Activated T-cell treated with anti-CD3 and anti-CD28 coated beads, Interleukin-2, amount 50 U/mL, for 72 hours (primary cell): ENCODE measurements around the gene USP13. TPM values are rescaled to one million over a fixed set of nuclear protein-coding genes. Genes with fewer than 3 reads are reported as not detected.
A peak's percentile ranks its signal among the peaks of the same experiment; 100 is the strongest.

ENCODE experiments used
- ATAC-seq, 2 donors: fragments of 150-1000 bp; cut with Tn5 transposase; replicated peaks in 1 of 2; 2 replicates each; pipeline ENCODE4 v1.10.0; 2021; ENCODE audit warnings: moderate library complexity in 2 of 2, mild to moderate bottlenecking in 1 of 2
- DNase-seq, 2 donors: peaks; one replicate each; pipeline ENCODE4 v3.0.0; 2021 to 2022; ENCODE audit warnings: mixed read lengths in 1 of 2
- H3K27ac Mint-ChIP-seq: one replicate; pipeline ENCODE4 v1.8.0; 2022; ENCODE audit warnings: mild to moderate bottlenecking, moderate library complexity, mixed read lengths
- H3K27me3 Mint-ChIP-seq: one replicate; pipeline ENCODE4 v1.8.0; 2022; ENCODE audit warnings: low read depth, mixed read lengths
- H3K36me3 Mint-ChIP-seq, 2 donors: one replicate each; pipeline ENCODE4 v1.8.0; 2022; ENCODE audit warnings: mixed read lengths in 2 of 2, mild to moderate bottlenecking in 1 of 2; ENCODE audit not compliant: insufficient read depth in 2 of 2
- H3K4me1 Mint-ChIP-seq: one replicate; pipeline ENCODE4 v1.8.0; 2022; ENCODE audit warnings: low read depth, mixed read lengths
- H3K4me3 Mint-ChIP-seq, 2 donors: one replicate each; pipeline ENCODE4 v1.8.0; 2022; ENCODE audit warnings: mild to moderate bottlenecking in 2 of 2, mixed read lengths in 2 of 2, moderate library complexity in 2 of 2
- H3K9me3 Mint-ChIP-seq, 2 donors: one replicate each; pipeline ENCODE4 v1.8.0; 2022; ENCODE audit warnings: mixed read lengths in 2 of 2
- total RNA-seq, 2 donors: library from RNA; stranded (reverse); gene quantifications; one replicate each; pipeline ENCODE4 v1.2.3, GENCODE V29; 2022

USP13 gene
- total RNA-seq, 2 donors from 2014 or later, result 8.1 to 12.4 TPM

DNA sequence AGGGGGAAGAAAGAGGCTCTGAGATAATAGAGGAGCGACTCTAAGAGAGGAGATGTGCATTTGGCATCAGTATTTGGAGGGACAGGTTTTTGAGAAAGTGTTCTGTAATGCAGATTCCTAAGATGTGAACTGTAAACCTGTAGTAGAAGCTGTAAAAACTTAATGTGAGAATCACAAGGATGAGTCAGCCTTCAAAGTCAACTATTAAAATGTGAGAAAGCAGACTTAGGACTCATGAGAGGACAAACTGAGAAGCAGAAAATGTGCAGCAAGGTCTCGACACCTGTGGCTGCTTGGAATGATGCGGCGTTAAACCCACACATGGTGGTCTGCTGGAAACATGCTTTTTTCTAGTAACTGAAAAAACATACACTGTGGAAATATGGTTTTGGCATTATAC is 36.0 kb downstream of the USP13 start:
- Mint-ChIP-seq H3K27ac (no peak overlapping the region), H3K4me3 (no peak overlapping the region), H3K36me3 (peaks cover 2% of the 10 kb centered on the region in 2 donors), H3K27me3 (no peaks in the 10 kb centered on the region), H3K9me3 (no peaks in the 10 kb centered on the region), H3K4me1 (no peaks in the 10 kb centered on the region)
- peak; percentile 36 to 56 for ATAC-seq
- DNase-seq, result no peak

DNA sequence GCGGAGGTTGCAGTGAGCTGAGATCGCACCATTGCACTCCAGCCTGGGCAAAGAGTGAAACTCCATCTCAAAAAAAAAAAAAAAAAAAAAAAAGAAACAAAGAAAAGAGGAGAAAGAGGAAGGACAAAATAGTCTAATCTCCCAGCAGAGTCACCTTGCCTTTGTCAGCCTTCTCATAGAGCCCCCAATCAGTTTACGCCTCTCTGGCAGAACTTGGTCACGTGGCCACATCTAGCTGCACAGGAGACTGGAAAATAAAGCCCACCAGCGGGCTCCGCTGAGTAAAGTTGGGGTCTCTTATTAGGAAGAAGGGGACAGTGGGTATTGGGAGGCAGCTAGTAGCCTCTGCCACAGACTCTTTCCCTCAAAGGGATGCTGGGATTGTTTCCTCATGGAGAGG is 41.9 kb downstream of the USP13 start:
- Mint-ChIP-seq H3K27me3 (no peaks in the 10 kb centered on the region), H3K27ac (no peak overlapping the region), H3K9me3 (no peaks in the 10 kb centered on the region), H3K4me1 (peaks cover 4% of the 10 kb centered on the region), H3K4me3 (no peak overlapping the region), H3K36me3 (peaks cover 0 to 2% of the 10 kb centered on the region in 2 donors)
- DNase-seq, result no peak
- ATAC-seq, result no peak

DNA sequence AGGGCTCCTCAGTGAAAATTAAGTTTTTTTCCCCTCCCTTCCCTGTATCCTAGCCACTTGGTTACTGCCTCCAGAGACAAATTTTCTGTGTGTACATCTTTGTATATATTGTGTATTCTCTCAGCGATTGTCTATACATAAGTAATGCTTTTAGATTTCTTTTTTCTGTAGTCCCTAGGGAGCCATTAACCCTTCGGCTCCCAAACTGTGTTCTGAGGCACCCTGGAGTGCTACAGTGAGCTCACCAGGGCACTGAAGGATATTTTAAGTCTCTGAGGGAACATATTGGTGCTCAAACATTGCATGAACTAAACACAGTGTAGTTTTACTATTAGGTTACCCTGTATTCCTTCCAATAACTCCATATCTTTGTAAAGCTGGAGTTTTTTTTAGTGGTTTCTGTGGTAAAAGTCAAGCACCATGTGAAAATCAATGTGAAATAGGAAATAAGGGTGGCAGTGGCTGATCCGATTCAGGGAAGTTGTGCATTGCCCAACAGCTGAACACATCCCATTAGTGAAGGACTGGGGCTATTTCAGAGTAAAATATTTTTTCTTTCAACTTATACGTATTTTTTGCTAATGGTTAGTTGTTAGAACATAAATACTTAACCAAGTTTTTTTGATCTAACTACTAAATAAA is 43.0 kb downstream of the USP13 start:
- Mint-ChIP-seq H3K27ac (no peak overlapping the region), H3K36me3 (peaks cover 0 to 2% of the 10 kb centered on the region in 2 donors), H3K9me3 (no peaks in the 10 kb centered on the region), H3K4me3 (no peak overlapping the region), H3K27me3 (no peaks in the 10 kb centered on the region), H3K4me1 (peaks cover 4% of the 10 kb centered on the region)
- DNase-seq, result no peak
- no peak for ATAC-seq

DNA sequence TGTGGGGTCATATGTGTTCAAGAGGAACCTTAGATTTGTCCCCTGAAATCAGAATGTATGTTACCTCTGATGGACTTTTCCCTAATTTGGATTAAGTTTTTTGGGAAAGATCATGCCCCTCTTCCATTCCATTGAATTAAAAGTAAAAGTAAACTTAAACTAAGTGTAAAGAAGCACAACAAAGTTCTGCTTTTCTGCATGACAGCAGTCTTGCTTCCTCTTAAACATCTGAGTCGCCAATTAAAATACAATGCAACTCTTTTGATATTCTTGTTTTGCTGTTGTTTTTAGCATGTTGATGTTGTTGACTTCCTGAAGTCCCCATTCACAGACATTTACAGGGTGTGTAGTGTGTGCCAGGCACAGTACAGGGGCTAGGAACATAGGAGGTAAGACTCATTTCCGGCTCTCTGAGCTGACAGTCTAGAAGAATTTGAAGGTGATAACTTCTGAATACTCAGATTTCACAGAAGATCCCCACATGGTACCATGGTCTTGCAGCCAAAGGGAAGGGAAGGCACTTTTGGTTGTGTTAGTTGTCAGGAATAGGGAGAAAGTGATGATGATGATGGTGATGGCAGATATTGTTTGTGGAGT is 45.0 kb downstream of the USP13 start:
- Mint-ChIP-seq H3K4me1 (peaks cover 4% of the 10 kb centered on the region), H3K27me3 (no peaks in the 10 kb centered on the region), H3K27ac (no peak overlapping the region), H3K9me3 (no peaks in the 10 kb centered on the region), H3K36me3 (peaks cover 3 to 4% of the 10 kb centered on the region in 2 donors), H3K4me3 (no peak overlapping the region)
- DNase-seq, result no peak
- no peak for ATAC-seq

- ATAC-seq (no peak), DNase-seq (no peak)
- peaks cover 2% of the 10 kb centered on the region for H3K4me1 Mint-ChIP-seq
- H3K27me3 Mint-ChIP-seq, result no peaks in the 10 kb centered on the region
- no peak overlapping the region for H3K27ac Mint-ChIP-seq
- no peak overlapping the region for H3K4me3 Mint-ChIP-seq
- peaks cover 2 to 3% of the 10 kb centered on the region in 2 donors for H3K36me3 Mint-ChIP-seq
- H3K9me3 Mint-ChIP-seq, result no peaks in the 10 kb centered on the region
Measured at GRCh38 chr3:179700716-179701115, 47.9 kb downstream of the USP13 start.

- no peaks in the 10 kb centered on the region for H3K9me3 Mint-ChIP-seq
- no peak for ATAC-seq
- no peak overlapping the region for H3K27ac Mint-ChIP-seq
- no peaks in the 10 kb centered on the region for H3K4me1 Mint-ChIP-seq
- peaks cover 2 to 3% of the 10 kb centered on the region in 2 donors for H3K36me3 Mint-ChIP-seq
- no peak overlapping the region for H3K4me3 Mint-ChIP-seq
- H3K27me3 Mint-ChIP-seq, result no peaks in the 10 kb centered on the region
- DNase-seq, result no peak
Measured at GRCh38 chr3:179701176-179701827, 48.5 kb downstream of the USP13 start.

GRCh38 chr3:179702271-179702947 is 49.6 kb downstream of the USP13 start:
- no peak for DNase-seq
- H3K4me3 Mint-ChIP-seq, result no peak overlapping the region
- H3K36me3 Mint-ChIP-seq, result peaks cover 2 to 3% of the 10 kb centered on the region in 2 donors
- ATAC-seq, result no peak
- H3K27ac Mint-ChIP-seq, result peak overlapping the region; percentile 93
- H3K4me1 Mint-ChIP-seq, result no peaks in the 10 kb centered on the region
- H3K27me3 Mint-ChIP-seq, result no peaks in the 10 kb centered on the region
- no peaks in the 10 kb centered on the region for H3K9me3 Mint-ChIP-seq

- Mint-ChIP-seq H3K4me3 (no peak overlapping the region), H3K9me3 (no peaks in the 10 kb centered on the region), H3K27me3 (no peaks in the 10 kb centered on the region), H3K4me1 (no peaks in the 10 kb centered on the region), H3K36me3 (peaks cover 3 to 7% of the 10 kb centered on the region in 2 donors), H3K27ac (no peak overlapping the region)
- ATAC-seq, result no peak
- no peak for DNase-seq
Measured at GRCh38 chr3:179703816-179704215, 51.0 kb downstream of the USP13 start.

GRCh38 chr3:179706233-179706632 is 53.4 kb downstream of the USP13 start:
- H3K4me1 Mint-ChIP-seq, result no peaks in the 10 kb centered on the region
- H3K27me3 Mint-ChIP-seq, result no peaks in the 10 kb centered on the region
- DNase-seq, result no peak
- ATAC-seq, result no peak
- H3K27ac Mint-ChIP-seq, result no peak overlapping the region
- peaks cover 3 to 7% of the 10 kb centered on the region in 2 donors for H3K36me3 Mint-ChIP-seq
- H3K9me3 Mint-ChIP-seq, result no peaks in the 10 kb centered on the region
- H3K4me3 Mint-ChIP-seq, result no peak overlapping the region

DNA sequence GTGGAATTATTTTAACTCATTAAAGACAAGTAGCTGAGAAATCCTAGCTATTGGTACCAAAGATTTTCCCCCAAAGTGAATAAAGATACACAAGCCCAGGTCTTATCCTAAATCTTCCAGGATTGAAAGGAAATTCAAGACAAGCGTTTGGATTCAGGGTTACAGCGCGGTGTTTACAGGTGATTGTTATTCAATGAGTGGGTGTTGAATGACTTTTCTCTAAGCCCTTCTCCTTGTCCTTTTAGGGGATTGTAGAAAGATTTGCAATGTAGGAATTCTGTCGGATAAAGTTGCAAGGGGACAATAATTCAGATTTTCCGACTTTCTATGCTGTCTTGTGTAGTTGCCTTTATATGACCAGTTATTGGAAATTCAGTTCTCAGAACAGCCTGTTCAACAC is 57.2 kb downstream of the USP13 start:
- Mint-ChIP-seq H3K27ac (no peak overlapping the region), H3K36me3 (peaks cover 0 to 6% of the 10 kb centered on the region in 2 donors), H3K4me3 (no peak overlapping the region), H3K4me1 (no peaks in the 10 kb centered on the region), H3K27me3 (no peaks in the 10 kb centered on the region), H3K9me3 (no peaks in the 10 kb centered on the region)
- DNase-seq (no peak), ATAC-seq (no peak)

- DNase-seq (no peak), ATAC-seq (no peak)
- no peak overlapping the region for H3K4me3 Mint-ChIP-seq
- peaks cover 0 to 1% of the 10 kb centered on the region in 2 donors for H3K36me3 Mint-ChIP-seq
- no peaks in the 10 kb centered on the region for H3K9me3 Mint-ChIP-seq
- H3K27me3 Mint-ChIP-seq, result no peaks in the 10 kb centered on the region
- no peak overlapping the region for H3K27ac Mint-ChIP-seq
- H3K4me1 Mint-ChIP-seq, result peaks cover 8% of the 10 kb centered on the region
Measured at GRCh38 chr3:179713643-179714090, 60.8 kb downstream of the USP13 start.

GRCh38 chr3:179715582-179715981 is 62.7 kb downstream of the USP13 start:
- DNase-seq, result no peak
- H3K9me3 Mint-ChIP-seq, result no peaks in the 10 kb centered on the region
- H3K4me3 Mint-ChIP-seq, result no peak overlapping the region
- no peak overlapping the region for H3K27ac Mint-ChIP-seq
- H3K4me1 Mint-ChIP-seq, result peaks cover 8% of the 10 kb centered on the region
- H3K27me3 Mint-ChIP-seq, result no peaks in the 10 kb centered on the region
- H3K36me3 Mint-ChIP-seq, result peaks cover 0 to 1% of the 10 kb centered on the region in 2 donors
- no peak for ATAC-seq

GRCh38 chr3:179716226-179716625 is 63.4 kb downstream of the USP13 start:
- no peak overlapping the region for H3K27ac Mint-ChIP-seq
- ATAC-seq (no peak), DNase-seq (no peak)
- peaks cover 8% of the 10 kb centered on the region for H3K4me1 Mint-ChIP-seq
- H3K36me3 Mint-ChIP-seq, result peaks cover 0 to 2% of the 10 kb centered on the region in 2 donors
- H3K9me3 Mint-ChIP-seq, result no peaks in the 10 kb centered on the region
- H3K4me3 Mint-ChIP-seq, result no peak overlapping the region
- no peaks in the 10 kb centered on the region for H3K27me3 Mint-ChIP-seq
